GM12801 (cell line): ENCODE results near the gene SHANK2.

Experiments used
- CTCF ChIP-seq: IDR thresholded peaks from one replicate; pipeline ENCODE4 v1.5.1; 2011; ENCODE audit warnings: control low read depth; ENCODE audit not compliant: insufficient read length; ENCODE audit errors: extremely low read depth

Gene SHANK2

GRCh38 chr11:71210861-71211260 is 41.5 kb downstream of the SHANK2 start:
- no peak for TF ChIP-seq CTCF

DNA sequence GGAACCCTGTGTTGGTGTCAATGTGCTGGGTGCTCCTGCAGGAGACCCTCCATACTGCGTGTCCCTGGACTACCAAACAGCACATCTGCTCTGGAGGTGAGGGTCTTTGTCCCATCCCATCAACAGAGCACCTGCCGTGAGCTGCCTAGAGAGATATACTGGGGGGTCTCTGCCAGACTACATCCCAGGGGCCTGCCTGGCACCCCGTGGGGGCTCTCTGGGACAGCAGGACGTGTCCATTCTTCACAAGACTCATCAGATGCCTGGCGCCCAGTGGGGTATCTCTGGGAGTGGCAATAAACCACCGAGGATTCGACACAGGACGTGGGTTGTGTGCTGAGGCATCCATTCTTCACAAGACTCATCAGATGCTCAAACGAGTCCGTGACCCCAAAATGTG is 42.7 kb downstream of the SHANK2 start:
- no peak for TF ChIP-seq CTCF

DNA sequence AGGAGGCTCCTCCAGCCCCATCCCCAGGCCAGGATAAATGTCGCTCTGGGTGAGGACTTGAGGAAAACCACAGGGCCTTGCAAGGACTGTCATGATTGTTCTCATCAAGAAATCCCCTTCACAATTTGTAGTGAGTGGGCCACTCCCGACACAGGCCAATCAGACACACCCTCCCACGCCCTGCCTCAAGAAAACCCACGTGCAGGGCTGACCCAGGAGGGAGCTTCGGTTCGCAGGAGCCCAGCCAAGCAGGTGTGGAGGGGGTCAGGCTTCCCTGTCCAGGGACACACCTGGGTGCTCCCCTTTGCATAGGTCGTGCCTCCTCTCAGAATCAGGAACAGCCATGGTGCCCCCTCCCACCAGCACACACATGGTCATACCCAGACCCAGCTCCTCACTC is 43.2 kb downstream of the SHANK2 start:
- no peak for TF ChIP-seq CTCF

- TF ChIP-seq CTCF = no peak
Measured at GRCh38 chr11:71208011-71208774, 44.2 kb downstream of the SHANK2 start.

GRCh38 chr11:71207563-71207962 is 44.8 kb downstream of the SHANK2 start:
- TF ChIP-seq CTCF = no peak

- TF ChIP-seq CTCF = no peak
Measured at GRCh38 chr11:71206186-71206585, 46.2 kb downstream of the SHANK2 start.

DNA sequence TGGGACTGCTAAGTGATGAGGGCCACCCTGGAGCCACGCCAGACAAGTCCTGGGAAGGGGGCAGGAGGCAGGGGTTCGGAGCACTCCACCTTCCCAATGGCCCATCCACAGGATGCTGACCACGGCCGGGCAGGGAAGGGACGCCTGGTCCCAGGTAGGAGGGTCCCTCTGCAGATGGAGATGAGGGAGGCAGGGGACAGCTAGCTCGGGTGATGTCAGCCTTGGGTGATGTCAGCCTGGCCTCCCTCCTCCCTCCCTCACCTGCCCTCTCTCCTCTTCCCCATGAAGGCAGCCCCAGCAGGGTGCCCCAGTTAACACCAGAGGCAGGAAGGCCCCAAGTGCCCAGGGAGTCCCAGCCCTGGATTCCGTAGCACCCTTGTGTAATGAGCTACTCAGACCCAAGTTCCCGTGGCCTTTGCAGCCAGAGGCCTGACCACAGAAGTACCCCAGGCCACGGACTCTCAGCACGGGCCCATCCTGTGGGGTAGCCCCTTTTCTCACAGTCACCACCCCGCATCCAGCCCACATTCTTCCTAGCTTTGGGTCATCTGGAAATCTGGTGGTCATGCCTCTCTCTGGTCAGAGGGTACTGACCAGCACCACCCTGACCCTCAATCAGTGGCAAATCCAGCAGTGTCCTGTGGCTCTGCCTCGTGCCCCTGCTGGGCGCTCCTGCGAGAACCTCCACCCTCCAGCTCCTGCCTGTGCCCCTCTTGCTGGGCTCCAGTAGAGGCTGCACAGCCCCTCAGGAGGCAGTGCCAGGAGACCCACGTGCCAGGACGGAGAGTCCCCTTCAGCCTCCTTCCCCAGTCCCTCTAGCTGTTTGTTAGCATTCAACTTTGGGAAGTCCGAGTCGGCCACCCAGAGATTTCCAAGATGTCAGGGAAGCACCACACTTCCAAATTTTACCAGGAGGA is 47.4 kb downstream of the SHANK2 start:
- TF ChIP-seq CTCF = no peak
